SK-N-SH treated with all-trans-retinoic acid at 6 μM for 48 hours (cell line): ENCODE results near the gene TMEM184A.

Source experiments
- ATAC-seq: fragments of 200-7000 bp; cut with Tn5 transposase; 3 replicates; pipeline ENCODE4 v1.9.1; 2020; ENCODE audit warnings: mild to moderate bottlenecking, moderate library complexity
- ARNTL ChIP-seq: fragments of 450-650 bp; formaldehyde crosslinking; IDR thresholded peaks from 2 replicates; pipeline ENCODE4 v1.5.0; 2020; ENCODE audit warnings: low read depth, mild to moderate bottlenecking, moderate library complexity, borderline replicate concordance
- BACH2 ChIP-seq: fragments of 250-450 bp; sonication (Bioruptor Pico); IDR thresholded peaks from 2 replicates; pipeline ENCODE4 v1.9.0; 2021; ENCODE audit warnings: mild to moderate bottlenecking, borderline replicate concordance
- CREB5 ChIP-seq: fragments of 250-450 bp; sonication (Bioruptor Pico); IDR thresholded peaks from 2 replicates; pipeline ENCODE4 v1.5.1; 2020; ENCODE audit warnings: low read depth, mild to moderate bottlenecking, moderate library complexity
- CSDC2 ChIP-seq: fragments of 250-450 bp; sonication (Bioruptor Pico); IDR thresholded peaks from 2 replicates; pipeline ENCODE4 v1.5.0; 2020; ENCODE audit warnings: mild to moderate bottlenecking, moderate library complexity
- CSRNP3 ChIP-seq: fragments of 250-450 bp; sonication (Bioruptor Pico); IDR thresholded peaks from 2 replicates; pipeline ENCODE4 v1.5.1; 2021; ENCODE audit warnings: mild to moderate bottlenecking, moderate library complexity
- ESRRG ChIP-seq: fragments of 250-450 bp; sonication (Bioruptor Pico); IDR thresholded peaks from 2 replicates; pipeline ENCODE4 v1.6.1; 2021; ENCODE audit warnings: mild to moderate bottlenecking
- GLIS3 ChIP-seq: fragments of 250-450 bp; sonication (Bioruptor Pico); IDR thresholded peaks from 2 replicates; pipeline ENCODE4 v1.5.0; 2020; ENCODE audit warnings: mild to moderate bottlenecking, moderate library complexity
- ISL1 ChIP-seq: fragments of 250-450 bp; sonication (Bioruptor Pico); IDR thresholded peaks from 2 replicates; pipeline ENCODE4 v2.1.2; 2022; ENCODE audit warnings: mild to moderate bottlenecking, moderate library complexity
- OSR1 ChIP-seq: fragments of 250-450 bp; sonication (Bioruptor Pico); IDR thresholded peaks from 2 replicates; pipeline ENCODE4 v1.8.0; 2022; ENCODE audit warnings: moderate library complexity, mild to moderate bottlenecking, inconsistent platforms
- PATZ1 ChIP-seq: fragments of 250-450 bp; sonication (Bioruptor Pico); IDR thresholded peaks from 2 replicates; pipeline ENCODE4 v1.8.0; 2020; ENCODE audit warnings: mild to moderate bottlenecking, moderate library complexity, borderline replicate concordance
- POU6F1 ChIP-seq: fragments of 250-450 bp; sonication (Bioruptor Pico); IDR thresholded peaks from 2 replicates; pipeline ENCODE4 v1.8.0; 2021; ENCODE audit warnings: low read depth, mild to moderate bottlenecking, moderate library complexity, borderline replicate concordance
- PPARA ChIP-seq: fragments of 250-450 bp; sonication (Bioruptor Pico); IDR thresholded peaks from 2 replicates; pipeline ENCODE4 v1.5.0; 2020; ENCODE audit warnings: mild to moderate bottlenecking, borderline replicate concordance
- RARB ChIP-seq: fragments of 250-450 bp; sonication (Bioruptor Pico); IDR thresholded peaks from 2 replicates; pipeline ENCODE4 v1.8.0; 2021; ENCODE audit warnings: mild to moderate bottlenecking, moderate library complexity
- SNAI2 ChIP-seq: fragments of 250-450 bp; sonication (Bioruptor Pico); IDR thresholded peaks from 2 replicates; pipeline ENCODE4 v1.5.0; 2020; ENCODE audit warnings: mild to moderate bottlenecking, moderate library complexity
- TCF4 ChIP-seq: fragments of 250-450 bp; sonication (Bioruptor Pico); IDR thresholded peaks from 2 replicates; pipeline ENCODE4 v1.8.0; 2021; ENCODE audit warnings: mild to moderate bottlenecking, moderate library complexity, borderline replicate concordance
- TOX ChIP-seq: fragments of 250-450 bp; sonication (Bioruptor Pico); IDR thresholded peaks from 2 replicates; pipeline ENCODE4 v1.8.0; 2021; ENCODE audit warnings: mild to moderate bottlenecking, moderate library complexity, borderline replicate concordance
- ZC3H10 ChIP-seq: fragments of 250-450 bp; sonication (Bioruptor Pico); IDR thresholded peaks from 2 replicates; pipeline ENCODE4 v1.5.1; 2021; ENCODE audit warnings: mild to moderate bottlenecking, moderate library complexity
- ZFP3 ChIP-seq: fragments of 250-450 bp; sonication (Bioruptor Pico); IDR thresholded peaks from 2 replicates; pipeline ENCODE4 v1.5.0; 2020; ENCODE audit warnings: mild to moderate bottlenecking, moderate library complexity
- ZFP30 ChIP-seq: fragments of 450-650 bp; formaldehyde crosslinking; IDR thresholded peaks from 2 replicates; pipeline ENCODE4 v1.5.0; 2022; ENCODE audit warnings: mild to moderate bottlenecking, moderate library complexity
- ZNF70 ChIP-seq: fragments of 450-650 bp; formaldehyde crosslinking; IDR thresholded peaks from 2 replicates; pipeline ENCODE4 v1.5.0; 2020; ENCODE audit warnings: mild to moderate bottlenecking, moderate library complexity
- ZNF8 ChIP-seq: fragments of 450-650 bp; formaldehyde crosslinking; IDR thresholded peaks from 2 replicates; pipeline ENCODE4 v1.5.0; 2020; ENCODE audit warnings: mild to moderate bottlenecking, moderate library complexity

TMEM184A gene

GRCh38 chr7:1567896-1568510 is 12.0 kb upstream of the TMEM184A start:
- 0 out of 2 replicates have a peak, but pooled peaks have one; percentile 15 for TF ChIP-seq ZFP3 (CRISPR knock-in tag)
- TF ChIP-seq TCF4 (CRISPR knock-in tag), result no peak
- no peak for ATAC-seq

GRCh38 chr7:1567049-1567771 is 11.2 kb upstream of the TMEM184A start:
- TF ChIP-seq OSR1 (CRISPR knock-in tag), result no peak
- ATAC-seq, result no peak

GRCh38 chr7:1566687-1567048 is 10.7 kb upstream of the TMEM184A start:
- no peak for ATAC-seq
- TF ChIP-seq CSDC2, result no peak
- TF ChIP-seq POU6F1 (CRISPR knock-in tag), result no peak
- TF ChIP-seq OSR1 (CRISPR knock-in tag), result no peak
- TF ChIP-seq ZNF8 (CRISPR knock-in tag), result no peak
- no peak for TF ChIP-seq ZC3H10
- TF ChIP-seq PPARA, result no peak
- no peak for TF ChIP-seq SNAI2 (CRISPR knock-in tag)
- no peak for TF ChIP-seq TCF4 (CRISPR knock-in tag)
- TF ChIP-seq GLIS3, result no peak
- no peak for TF ChIP-seq ZNF70 (CRISPR knock-in tag)

GRCh38 chr7:1564603-1565022 is 8.6 kb upstream of the TMEM184A start:
- ATAC-seq, result no peak
- TF ChIP-seq PPARA, result no peak
- no peak for TF ChIP-seq GLIS3
- no peak for TF ChIP-seq CSRNP3 (CRISPR knock-in tag)
- no peak for TF ChIP-seq ZNF70 (CRISPR knock-in tag)
- no peak for TF ChIP-seq ZFP30
- TF ChIP-seq PATZ1 (CRISPR knock-in tag), result no peak
- TF ChIP-seq RARB (CRISPR knock-in tag), result no peak
- no peak for TF ChIP-seq ISL1
- no peak for TF ChIP-seq CREB5 (CRISPR knock-in tag)
- no peak for TF ChIP-seq BACH2 (CRISPR knock-in tag)
- no peak for TF ChIP-seq ZFP3 (CRISPR knock-in tag)
- TF ChIP-seq OSR1 (CRISPR knock-in tag), result no peak
- TF ChIP-seq CSDC2, result no peak
- no peak for TF ChIP-seq ESRRG (CRISPR knock-in tag)
- TF ChIP-seq TOX, result no peak
- TF ChIP-seq TCF4 (CRISPR knock-in tag), result no peak
- TF ChIP-seq ZC3H10, result no peak
- no peak for TF ChIP-seq ARNTL (CRISPR knock-in tag)
- no peak for TF ChIP-seq SNAI2 (CRISPR knock-in tag)
